K562 (cell line): Measurements from ENCODE around the gene RHBG.

ENCODE experiments used
- CREM ChIP-seq: IDR thresholded peaks from 2 replicates; pipeline ENCODE4 v1.6.1; 2014; ENCODE audit warnings: antibody characterized with exemption, low read depth
- CTBP1 ChIP-seq: fragments of 450-650 bp; IDR thresholded peaks from 2 replicates; pipeline ENCODE4 v1.6.1; 2016; ENCODE audit warnings: borderline replicate concordance
- CTCF ChIP-seq, 3 experiments: IDR thresholded peaks in 2 of 3; conservative IDR thresholded peaks in 1 of 3; 2 replicates each; pipeline ENCODE4 v1.5.1; 2011 to 2012; ENCODE audit warnings: low read length in 3 of 3, mild to moderate bottlenecking in 3 of 3, control low read depth in 2 of 3, improper control_type of control experiment in 1 of 3, inconsistent platforms in 1 of 3, low read depth in 1 of 3, mixed read lengths in 1 of 3, moderate library complexity in 1 of 3; ENCODE audit not compliant: insufficient read depth in 2 of 3
- FOSL1 ChIP-seq: fragments of 200-800 bp; sonication (Bioruptor generic); conservative IDR thresholded peaks from 2 replicates; pipeline ENCODE4 v1.6.1; 2016; ENCODE audit warnings: missing genetic modification characterization, missing compliant biosample characterization
- POLR2A ChIP-seq: fragments of 450-650 bp; conservative IDR thresholded peaks from 2 replicates; pipeline ENCODE4 v1.6.1; 2016
- ZC3H11A ChIP-seq: IDR thresholded peaks from 2 replicates; pipeline ENCODE4 v1.6.1; 2012; ENCODE audit warnings: low read depth, low read length, improper control_type of control experiment
- TF ChIP-seq, protein P1 (sequence below), 3 experiments: fragments of 200-800 bp in 1 of 3; sonication (Bioruptor generic) in 1 of 3; sonication (generic) in 1 of 3; formaldehyde crosslinking in 1 of 3; IDR thresholded peaks; 2 replicates each; pipeline versions ENCODE4 v1.6.1 to v1.8.0; 2016 to 2022; ENCODE audit warnings: mild to moderate bottlenecking in 2 of 3, missing compliant biosample characterization in 2 of 3, missing genetic modification characterization in 2 of 3, missing genetic modification reagents in 1 of 3

DNA sequence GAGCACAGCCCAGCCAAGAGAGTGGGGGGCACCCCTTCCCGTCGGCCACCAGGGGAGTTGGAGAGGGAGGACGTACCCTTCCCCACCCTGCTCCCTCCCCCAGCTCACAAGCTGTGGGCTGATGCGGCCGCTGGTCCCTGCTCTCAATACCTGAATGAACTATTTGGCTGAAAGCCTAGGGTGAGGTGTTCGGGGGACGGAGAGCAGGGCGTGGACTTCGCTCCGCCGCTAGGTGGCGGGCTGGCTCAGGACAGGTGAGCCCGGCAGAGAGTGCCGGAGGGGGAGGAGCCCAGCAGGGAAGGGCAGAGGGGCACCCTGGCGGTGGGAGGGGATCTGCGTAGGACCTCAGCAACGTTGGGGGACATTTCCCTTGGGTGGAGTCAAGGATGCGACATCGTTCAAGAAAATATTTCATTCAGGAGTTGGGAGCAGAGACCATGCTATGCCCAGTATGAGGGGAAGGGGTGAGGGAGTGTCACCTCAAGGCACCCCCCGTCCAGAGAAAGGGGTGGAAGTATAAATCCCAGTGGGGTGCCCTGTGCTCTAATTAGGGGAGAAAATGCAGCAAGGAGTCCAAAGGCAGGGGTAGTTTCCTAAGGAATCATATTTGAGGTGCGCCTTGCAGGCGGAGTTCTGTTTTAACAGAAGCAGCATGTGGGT is 12.0 kb upstream of the RHBG start:
- no peak for TF ChIP-seq POLR2A
- peak; percentile 75 to 90 (median 80) for TF ChIP-seq CTCF (IDR thresholded peaks at IDR 0.05 in 2 of 3, conservative IDR thresholded peaks at IDR 0.05 in 1 of 3; ENCODE audit: insufficient read depth in 2 of 3, low read depth in 1 of 3, low read length in 3 of 3)
- TF ChIP-seq, protein P1, sequence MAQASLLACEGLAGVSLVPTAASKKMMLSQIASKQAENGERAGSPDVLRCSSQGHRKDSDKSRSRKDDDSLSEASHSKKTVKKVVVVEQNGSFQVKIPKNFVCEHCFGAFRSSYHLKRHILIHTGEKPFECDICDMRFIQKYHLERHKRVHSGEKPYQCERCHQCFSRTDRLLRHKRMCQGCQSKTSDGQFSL (CRISPR knock-in tag; IDR thresholded peaks at IDR 0.05): peak; percentile 47; the same call in 1 of the 2 replicates
- TF ChIP-seq, protein P1 (tag; IDR thresholded peaks at IDR 0.05): no peak
- no peak for TF ChIP-seq ZC3H11A
- TF ChIP-seq CTBP1: peak; percentile 58; the same call in 1 of the 2 replicates
- no peak for TF ChIP-seq FOSL1
- peak; percentile 50 for TF ChIP-seq CREM
